ENCODE data around the gene NDUFB3.

GRCh38 chr2:201073071-201073470 lies 1.3 kb downstream of the NDUFB3 start:
- TF ChIP-seq, protein P1, sequence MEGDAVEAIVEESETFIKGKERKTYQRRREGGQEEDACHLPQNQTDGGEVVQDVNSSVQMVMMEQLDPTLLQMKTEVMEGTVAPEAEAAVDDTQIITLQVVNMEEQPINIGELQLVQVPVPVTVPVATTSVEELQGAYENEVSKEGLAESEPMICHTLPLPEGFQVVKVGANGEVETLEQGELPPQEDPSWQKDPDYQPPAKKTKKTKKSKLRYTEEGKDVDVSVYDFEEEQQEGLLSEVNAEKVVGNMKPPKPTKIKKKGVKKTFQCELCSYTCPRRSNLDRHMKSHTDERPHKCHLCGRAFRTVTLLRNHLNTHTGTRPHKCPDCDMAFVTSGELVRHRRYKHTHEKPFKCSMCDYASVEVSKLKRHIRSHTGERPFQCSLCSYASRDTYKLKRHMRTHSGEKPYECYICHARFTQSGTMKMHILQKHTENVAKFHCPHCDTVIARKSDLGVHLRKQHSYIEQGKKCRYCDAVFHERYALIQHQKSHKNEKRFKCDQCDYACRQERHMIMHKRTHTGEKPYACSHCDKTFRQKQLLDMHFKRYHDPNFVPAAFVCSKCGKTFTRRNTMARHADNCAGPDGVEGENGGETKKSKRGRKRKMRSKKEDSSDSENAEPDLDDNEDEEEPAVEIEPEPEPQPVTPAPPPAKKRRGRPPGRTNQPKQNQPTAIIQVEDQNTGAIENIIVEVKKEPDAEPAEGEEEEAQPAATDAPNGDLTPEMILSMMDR (IDR thresholded peaks at IDR 0.05; ENCODE audit: borderline replicate concordance, extremely low read depth, low read length, poor library complexity, severe bottlenecking): no peak
- no peak for TF ChIP-seq EZH2 (IDR thresholded peaks at IDR 0.05; ENCODE audit: borderline replicate concordance, low read depth, low read length, severe bottlenecking)
